Right cardiac atrium (tissue), 5 donors: Measurements from ENCODE around the gene ITGB5. TPM values are rescaled to one million over a fixed set of nuclear protein-coding genes. Genes with fewer than 3 reads are reported as not detected.
"Not testable (repeated sequence)": the region's sequence is repeated elsewhere in the genome, so short reads cannot be mapped to it uniquely, and the experiment has no call there.

ENCODE experiments used
- ATAC-seq, 2 donors: fragments of 200-7000 bp; cut with Tn5 transposase; one replicate each; pipeline versions ENCODE4 v1.8.0 to v1.9.1; 2020; ENCODE audit warnings: moderate library complexity in 2 of 2, mild to moderate bottlenecking in 1 of 2
- DNase-seq, 3 donors: peaks; one replicate each; pipeline ENCODE4 v3.0.0-alpha.2; 2020
- H3K27ac ChIP-seq: one replicate; pipeline ENCODE4 v1.5.1; 2013; ENCODE audit warnings: mild to moderate bottlenecking, low read length, control low read depth, moderate library complexity
- H3K27me3 ChIP-seq: one replicate; pipeline ENCODE4 v1.6.1; 2013; ENCODE audit not compliant: control insufficient read depth, insufficient read depth
- H3K4me1 ChIP-seq: one replicate; pipeline ENCODE4 v1.6.1; 2013; ENCODE audit warnings: low read length; ENCODE audit not compliant: control insufficient read depth, insufficient read depth
- H3K4me3 ChIP-seq: one replicate; pipeline ENCODE4 v1.5.1; 2013; ENCODE audit warnings: low read length, control low read depth
- H3K9me3 ChIP-seq: one replicate; pipeline ENCODE4 v1.6.1; 2013; ENCODE audit warnings: low read length; ENCODE audit not compliant: control insufficient read depth
- WGBS: extraction: QIAGEN DNeasy Blood & Tissue Kit; methylation state at CpG from one replicate; pipeline ENCODE4 v1.1.7; 2013; 5-methylcytosine and 5-hydroxymethylcytosine counted together
- intact Hi-C, 4 donors: fragments of 100-400 bp; cut with DNase I; formaldehyde crosslinking; loops; one replicate each; pipeline versions ENCODE4 v1.11.0 to v1.14.0; 2022 to 2023
- polyA plus RNA-seq: library from polyadenylated mRNA; stranded (reverse); fragments of 200-250 nt; gene quantifications from one replicate; pipeline ENCODE4 v1.2.3, GENCODE V29; 2013
- total RNA-seq, 4 donors: library from RNA; stranded (reverse); fragmentation: NEBNext Ultra II Directional; extraction: Animal tissue kit (Norgen Biotek cat#: 25700); gene quantifications; one replicate each; pipeline ENCODE4 v1.2.1, GENCODE V29; 2021
- donor health status: healthy with polysubstance abuse.
- donor health status: DM: no; HTN: yes; CAD: no.
- donor health status: DM: no; HTN: no; CAD: no.
- donor health status: DM: no; HTN: yes; CAD: no; lungs with severe emphysema.
- donor health status: DM: yes; HTN: yes; CAD: no.

Gene ITGB5
- total and polyA plus RNA-seq, 5 donors, result 39.0 to 170 (median 115) TPM

DNA sequence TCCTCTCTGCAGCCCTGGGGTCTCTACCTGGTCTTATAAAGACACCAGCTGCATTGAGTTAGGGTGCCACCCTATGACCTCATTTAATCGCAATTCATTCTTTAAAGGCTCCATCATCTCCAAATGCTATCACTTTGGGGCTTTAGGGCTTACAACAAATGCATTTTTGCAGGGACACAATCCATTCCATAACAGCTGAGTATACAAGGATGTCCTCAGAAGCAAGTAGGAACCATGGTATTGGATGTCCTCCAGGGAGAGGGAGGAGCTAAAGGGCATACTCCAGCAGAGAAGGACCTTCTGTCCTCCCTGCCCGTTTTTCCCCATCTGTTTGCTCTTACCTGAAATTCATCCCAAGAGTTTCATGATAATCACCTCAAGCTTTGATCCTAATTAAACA lies 126.6 kb downstream of the ITGB5 start:
- 42% methylated on average over 2 of the region's 2 CpGs for WGBS
- intact Hi-C loops, result loop anchor here in 2 of 4 donors (2.0 to 5.0 kb wide), 2 partner anchors 140 to 142 kb away; no protein-coding TSS in a partner anchor
- Histone ChIP-seq H3K4me1 (peaks cover 2% of the 10 kb centered on the region), H3K4me3 (no peak overlapping the region), H3K27me3 (no peaks in the 10 kb centered on the region), H3K9me3 (no peaks in the 10 kb centered on the region), H3K27ac (no peak overlapping the region)
- no peak for DNase-seq
- ATAC-seq, result peak; percentile 66 to 72

DNA sequence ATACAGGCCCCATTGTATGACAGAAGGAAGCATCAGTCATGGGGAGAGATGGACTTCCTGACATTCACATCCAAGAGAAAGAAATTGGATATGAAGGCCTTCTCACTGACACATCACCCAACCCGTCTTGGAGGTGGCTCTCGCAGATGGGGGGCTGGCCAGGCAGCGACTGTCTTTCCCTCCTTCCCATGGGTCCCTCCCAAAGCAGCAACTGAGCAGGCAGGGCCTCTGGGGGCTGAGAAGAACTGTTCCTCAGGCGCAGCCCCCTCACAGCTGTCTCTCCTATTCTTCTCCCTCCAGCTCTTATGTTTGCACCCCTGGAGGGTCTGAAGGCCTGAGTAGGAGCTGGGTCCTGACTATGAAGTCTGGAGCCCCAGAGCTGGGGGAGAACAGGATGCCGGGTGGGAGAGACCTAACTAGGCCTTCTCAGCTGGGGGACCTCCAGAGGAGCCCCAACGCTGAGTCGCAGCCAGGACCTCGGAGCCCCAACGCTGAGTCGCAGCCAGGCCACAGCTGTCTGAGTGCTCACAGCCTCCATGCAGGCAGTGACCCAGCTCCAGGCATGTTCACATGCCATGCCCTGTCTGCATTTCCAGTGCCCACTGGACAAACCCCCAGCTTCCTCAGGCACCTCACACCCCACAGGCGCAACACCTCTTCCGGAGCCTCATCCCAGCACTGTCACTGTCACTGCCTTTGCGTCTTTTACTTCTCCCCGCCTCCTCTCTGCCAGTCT lies 127.3 kb downstream of the ITGB5 start:
- H3K4me3 ChIP-seq, result no peak overlapping the region
- DNase-seq (no peak), ATAC-seq (peak; percentile 3 to 23)
- whole genome bisulfite sequencing, result 74% methylated on average over 14 of the region's 14 CpGs
- H3K9me3 ChIP-seq, result no peaks in the 10 kb centered on the region
- intact Hi-C loops, result loop anchor here in 2 of 4 donors (2.0 to 5.0 kb wide), 2 partner anchors 141 to 142 kb away; no protein-coding TSS in a partner anchor
- H3K27ac ChIP-seq, result no peak overlapping the region
- no peaks in the 10 kb centered on the region for H3K27me3 ChIP-seq
- peaks cover 2% of the 10 kb centered on the region for H3K4me1 ChIP-seq

DNA sequence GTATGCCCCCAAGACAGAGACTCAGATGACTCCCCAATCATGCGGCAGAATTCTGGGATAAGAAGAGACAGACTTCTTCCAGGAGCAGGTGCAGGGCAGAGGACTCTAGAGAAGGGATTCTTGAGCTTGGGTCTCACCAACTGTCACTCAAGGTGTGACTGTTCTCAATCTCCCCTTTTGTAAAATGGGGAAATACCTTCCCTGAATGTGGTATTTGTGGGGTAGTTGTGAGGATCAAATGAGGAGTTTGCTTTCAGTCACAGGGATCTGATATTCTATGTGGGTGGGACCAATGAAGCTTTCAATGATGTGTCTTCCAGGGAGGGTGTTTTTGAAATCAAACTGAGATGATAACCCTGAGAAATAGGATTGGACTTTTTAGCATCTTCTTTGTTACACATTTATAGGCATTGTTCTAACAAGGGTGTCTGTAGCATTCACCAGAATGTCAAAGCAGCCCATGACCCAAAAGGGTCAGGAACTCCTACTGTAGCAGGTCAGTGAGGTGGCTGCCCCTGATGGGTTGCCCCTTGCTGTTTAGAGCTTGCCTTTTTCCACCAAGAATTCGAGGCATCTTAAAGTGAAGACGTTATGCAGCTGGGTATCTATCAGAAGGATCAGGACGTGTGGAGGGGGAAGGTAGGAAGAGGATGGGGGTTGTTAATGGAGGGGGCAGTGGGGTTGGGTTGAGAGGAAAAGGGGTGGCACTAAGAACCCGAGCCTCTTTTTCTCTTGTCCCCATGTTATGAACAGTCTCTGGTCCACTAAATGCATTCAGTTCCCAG lies 128.1 kb downstream of the ITGB5 start:
- intact Hi-C loops, result no loop called here
- WGBS, result 68% methylated on average over 5 of the region's 5 CpGs
- ATAC-seq, result no peak
- Histone ChIP-seq H3K4me1 (peaks cover 2% of the 10 kb centered on the region), H3K27ac (no peak overlapping the region), H3K27me3 (no peaks in the 10 kb centered on the region), H3K9me3 (no peaks in the 10 kb centered on the region), H3K4me3 (no peak overlapping the region)
- DNase-seq, result no peak

DNA sequence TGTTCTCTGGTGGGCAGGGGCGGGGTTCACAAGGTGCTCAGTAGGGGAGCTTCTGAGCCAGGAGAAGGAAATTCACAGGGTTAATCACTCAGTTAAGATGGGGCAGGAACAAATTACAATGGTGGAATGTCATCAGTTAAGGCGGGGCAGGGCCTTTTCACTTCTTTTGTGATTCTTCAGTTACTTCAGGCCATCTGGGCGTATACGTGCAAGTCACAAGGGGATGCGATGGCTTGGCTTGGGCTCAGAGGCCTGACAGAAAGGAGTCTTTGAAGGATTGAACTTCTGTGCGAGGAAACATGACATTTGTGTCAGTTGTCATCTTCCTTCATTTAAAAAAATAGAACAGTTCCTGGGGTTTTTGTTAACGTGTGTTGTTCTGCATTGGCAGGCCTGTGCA lies 129.2 kb downstream of the ITGB5 start:
- DNase-seq, H3K4me3 ChIP-seq, ATAC-seq, intact Hi-C loops, H3K9me3 ChIP-seq, H3K27ac ChIP-seq, H3K4me1 ChIP-seq, H3K27me3 ChIP-seq: not testable (repeated sequence)
- 92% methylated on average over 7 of the region's 7 CpGs for WGBS

DNA sequence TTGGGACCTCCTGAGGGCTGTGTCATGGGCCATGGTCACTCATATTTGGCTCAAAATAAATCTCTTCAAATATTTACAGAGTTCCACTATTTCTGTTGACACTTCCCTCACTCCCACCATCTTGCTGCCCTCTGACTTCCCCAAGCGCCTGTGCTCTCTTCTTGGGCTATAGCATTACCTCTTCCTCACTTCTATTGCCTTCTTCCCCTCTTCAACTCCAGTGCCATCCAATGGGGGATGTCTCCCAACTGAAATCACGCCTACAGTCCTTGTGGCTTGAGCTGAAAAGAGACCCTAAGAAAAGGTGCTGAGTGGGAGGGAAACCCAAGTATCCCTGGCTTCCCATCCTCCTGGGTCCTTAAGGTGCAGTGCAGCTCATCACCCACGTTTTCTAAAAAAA lies 135.1 kb downstream of the ITGB5 start:
- no peak overlapping the region for H3K27ac ChIP-seq
- H3K4me1 ChIP-seq, result no peaks in the 10 kb centered on the region
- ATAC-seq, result no peak
- no peak overlapping the region for H3K4me3 ChIP-seq
- no peaks in the 10 kb centered on the region for H3K9me3 ChIP-seq
- DNase-seq, result no peak
- intact Hi-C loops, result no loop called here
- 85% methylated on average over 3 of the region's 3 CpGs for WGBS
- H3K27me3 ChIP-seq, result no peaks in the 10 kb centered on the region

DNA sequence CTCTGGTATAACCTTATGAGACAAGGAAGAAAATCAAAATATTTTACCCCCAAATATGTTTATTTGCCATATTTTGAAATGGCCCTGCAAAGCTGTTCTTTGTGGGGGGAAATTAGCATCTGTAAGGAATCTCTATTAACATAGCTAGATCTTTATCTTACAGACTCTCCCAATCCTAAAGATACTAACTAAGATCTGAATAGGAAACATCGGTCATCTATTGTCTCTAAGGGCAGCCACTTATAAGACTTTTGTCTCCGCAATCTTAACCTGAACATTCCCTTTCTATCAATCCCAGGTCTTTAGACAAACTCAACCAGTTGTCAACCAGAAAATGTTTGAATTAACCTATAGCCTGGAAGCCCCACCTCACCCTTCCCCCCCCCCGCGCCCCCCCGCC lies 135.7 kb downstream of the ITGB5 start:
- Histone ChIP-seq H3K4me3 (no peak overlapping the region), H3K27me3 (no peaks in the 10 kb centered on the region), H3K4me1 (no peaks in the 10 kb centered on the region), H3K27ac (no peak overlapping the region), H3K9me3 (no peaks in the 10 kb centered on the region)
- ATAC-seq (no peak), DNase-seq (no peak)
- 76% methylated on average over 5 of the region's 5 CpGs for WGBS
- intact Hi-C loops, result no loop called here

DNA sequence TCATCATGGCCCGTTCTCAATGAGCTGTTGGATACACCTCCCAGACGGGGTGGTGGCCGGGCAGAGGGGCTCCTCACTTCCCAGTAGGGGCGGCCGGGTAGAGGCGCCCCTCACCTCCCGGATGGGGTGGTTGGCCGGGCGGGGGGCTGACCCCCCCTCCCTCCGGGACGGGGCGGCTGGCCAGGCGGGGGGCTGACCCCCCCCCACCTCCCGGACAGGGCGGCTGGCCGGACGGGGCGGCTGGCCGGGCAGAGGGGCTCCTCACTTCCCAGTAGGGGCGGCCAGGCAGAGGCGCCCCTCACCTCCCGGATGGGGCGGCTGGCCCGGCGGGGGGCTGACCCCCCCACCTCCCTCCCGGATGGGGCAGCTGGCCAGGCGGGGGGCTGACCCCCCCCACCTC lies 137.3 kb downstream of the ITGB5 start:
- H3K27me3 ChIP-seq, intact Hi-C loops, H3K4me3 ChIP-seq, H3K4me1 ChIP-seq, DNase-seq, H3K9me3 ChIP-seq, ATAC-seq, H3K27ac ChIP-seq: not testable (repeated sequence)
- 90% methylated on average over 18 of the region's 27 CpGs for WGBS

DNA sequence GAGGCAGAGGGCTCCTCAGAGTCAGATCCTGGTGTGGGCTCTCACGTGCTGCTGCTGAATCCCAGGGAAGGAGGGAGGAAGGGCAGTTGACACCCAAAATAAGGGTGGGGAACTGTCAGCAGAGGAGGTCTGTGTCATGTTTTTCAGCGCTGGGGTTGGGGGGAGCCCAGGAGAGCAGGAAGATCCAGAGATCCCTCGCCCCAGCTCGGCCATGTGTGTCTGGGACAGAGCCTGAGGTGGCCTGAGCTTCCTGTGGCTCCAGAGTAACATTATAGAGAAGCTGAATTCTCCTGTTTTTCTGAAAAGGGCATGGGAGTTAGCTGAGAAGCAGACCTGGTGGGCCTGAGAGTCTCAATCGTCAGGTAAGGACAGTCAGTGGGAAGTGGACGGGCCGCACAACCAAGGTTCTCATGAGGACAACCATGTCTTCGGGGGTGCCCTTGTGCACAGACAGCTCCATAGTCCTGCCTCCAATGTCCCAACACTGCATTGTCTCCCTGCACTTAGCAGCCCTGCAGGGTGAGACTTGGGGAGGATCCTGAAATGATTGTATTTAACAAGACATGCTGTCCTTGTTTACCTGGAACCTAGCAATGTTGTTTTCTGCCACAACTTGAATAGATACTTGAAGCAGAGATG lies 138.5 kb downstream of the ITGB5 start:
- Histone ChIP-seq H3K27me3 (no peaks in the 10 kb centered on the region), H3K4me3 (no peak overlapping the region), H3K4me1 (no peaks in the 10 kb centered on the region), H3K27ac (no peak overlapping the region), H3K9me3 (no peaks in the 10 kb centered on the region)
- intact Hi-C loops, result no loop called here
- 82% methylated on average over 8 of the region's 8 CpGs for WGBS
- DNase-seq, result no peak
- peak in 1 of 2 donors; percentile 50 for ATAC-seq

DNA sequence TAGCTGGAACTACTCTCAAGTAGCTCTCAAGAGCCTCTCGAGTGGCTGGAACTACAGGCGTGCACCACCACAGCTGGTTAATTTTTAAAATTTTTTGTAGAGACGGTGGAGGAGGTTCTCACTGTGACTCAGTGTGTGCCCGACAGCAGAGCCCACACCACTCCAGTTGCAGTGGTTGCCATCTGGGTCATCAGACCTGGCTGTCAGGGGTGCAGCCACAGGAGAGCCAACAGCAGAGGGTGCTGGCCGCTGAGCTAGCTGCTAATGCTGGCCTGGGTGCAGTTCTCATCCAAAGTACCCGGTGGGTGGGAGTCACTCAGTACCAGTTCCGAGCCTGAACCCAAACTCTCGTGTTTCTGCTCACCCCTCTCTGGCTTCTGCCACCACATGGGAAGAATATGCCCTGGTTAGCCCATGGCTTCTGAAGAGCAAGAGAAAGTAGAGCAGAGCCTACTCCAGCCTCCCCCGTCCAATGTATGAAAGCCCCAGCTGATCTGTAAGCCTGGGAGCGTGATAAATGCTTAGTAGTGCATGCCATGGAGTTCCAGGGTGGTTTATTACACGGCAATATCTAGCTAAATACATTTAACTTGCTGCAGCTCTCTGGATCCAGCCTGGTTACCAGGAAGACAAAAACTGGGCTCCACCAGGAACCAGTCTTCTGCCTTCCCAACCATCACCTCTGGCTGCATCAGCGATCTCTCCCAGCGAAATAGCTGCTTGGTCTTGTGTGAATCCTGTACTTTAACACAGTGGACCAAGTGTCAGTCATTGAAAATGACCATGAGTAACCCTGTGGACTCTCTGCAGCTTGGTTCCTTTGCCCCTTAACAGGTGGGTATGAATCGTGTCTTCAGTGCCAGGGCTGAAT lies 139.8 kb downstream of the ITGB5 start:
- intact Hi-C loops, result no loop called here
- DNase-seq (no peak), ATAC-seq (peak in 1 of 2 donors; percentile 29)
- H3K27ac ChIP-seq, result no peak overlapping the region
- no peaks in the 10 kb centered on the region for H3K4me1 ChIP-seq
- 95% methylated on average over 14 of the region's 14 CpGs for WGBS
- H3K27me3 ChIP-seq, result no peaks in the 10 kb centered on the region
- H3K4me3 ChIP-seq, result no peak overlapping the region
- no peaks in the 10 kb centered on the region for H3K9me3 ChIP-seq

DNA sequence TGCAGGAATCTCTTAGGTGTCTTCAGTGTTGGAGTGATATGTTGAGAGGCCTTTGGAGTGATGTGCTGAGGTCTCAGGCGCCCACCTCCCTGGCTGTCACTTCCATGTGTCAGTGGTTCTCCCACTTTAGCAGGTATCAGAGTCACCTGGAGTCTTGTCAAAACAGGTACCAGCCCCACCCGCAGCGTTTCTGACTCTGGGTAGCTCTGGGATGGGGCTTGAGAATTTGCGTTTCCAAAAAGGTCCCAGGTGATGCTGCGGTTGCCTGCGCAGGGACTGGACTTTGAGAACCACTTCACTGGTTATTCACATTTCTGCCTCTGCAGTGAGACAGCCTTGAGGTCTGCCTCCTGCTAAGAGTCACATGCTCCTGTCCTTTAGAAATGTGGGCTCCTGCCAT lies 141.4 kb downstream of the ITGB5 start:
- DNase-seq (no peak), ATAC-seq (no peak)
- Histone ChIP-seq H3K27me3 (no peaks in the 10 kb centered on the region), H3K4me1 (no peaks in the 10 kb centered on the region), H3K27ac (no peak overlapping the region), H3K4me3 (no peak overlapping the region), H3K9me3 (no peaks in the 10 kb centered on the region)
- 96% methylated on average over 6 of the region's 6 CpGs for WGBS
- intact Hi-C loops, result no loop called here
